Measurements from ENCODE around the gene TRERF1. TPM values are rescaled to one million over a fixed set of nuclear protein-coding genes. Genes with fewer than 3 reads are reported as not detected.
A peak's percentile ranks its signal among the peaks of the same experiment; 100 is the strongest.

The TRERF1 gene
- total and polyA plus RNA-seq, 2 experiments from 2014 or later: 11.2 to 20.6 TPM

DNA sequence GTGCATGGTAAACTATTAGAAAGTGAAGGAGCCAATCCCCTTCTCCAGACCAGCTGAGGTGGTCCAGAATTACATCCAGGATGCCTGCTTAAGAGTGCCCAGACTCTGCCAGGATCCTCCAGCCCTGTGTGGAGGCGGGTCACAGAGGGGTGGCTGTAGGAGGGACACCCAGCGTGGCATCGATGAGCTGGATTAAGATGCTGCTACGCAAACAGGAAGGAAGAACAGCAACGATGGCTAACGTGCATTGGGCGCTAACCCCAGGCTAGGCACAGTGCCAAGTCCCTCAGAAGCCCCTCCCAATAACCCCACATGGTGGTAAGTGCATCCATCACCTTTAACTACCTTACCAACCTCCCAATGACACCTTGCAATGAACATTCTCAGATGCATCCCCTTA lies 170.2 kb downstream of the TRERF1 start:
- Mint-ChIP-seq H3K4me3 (no peak overlapping the region), H3K4me1 (peaks cover 38% of the 10 kb centered on the region), H3K27me3 (ENCODE audit: insufficient read depth, low read depth, poor library complexity) (peaks cover 6% of the 10 kb centered on the region), H3K36me3 (ENCODE audit: low read depth) (peaks cover 13% of the 10 kb centered on the region; the same call in 1 of the 3 replicates), H3K27ac (no peak overlapping the region), H3K9me3 (peaks cover 2% of the 10 kb centered on the region; the same call in 1 of the 3 replicates)
- ATAC-seq (no peak), DNase-seq (ENCODE audit: low spot score) (no peak)
- TF ChIP-seq EZH2 (IDR thresholded peaks at IDR 0.05; ENCODE audit: low read depth, unreplicated experiment): no peak
- Histone ChIP-seq H3K36me3 (ENCODE audit: insufficient read depth) (no peaks in the 10 kb centered on the region), H3K27ac (ENCODE audit: low read depth) (peak overlapping the region; percentile 45; the same call in 1 of the 2 replicates), H3K4me2 (no peak overlapping the region), H3K9me2 (ENCODE audit: insufficient read depth) (no peaks in the 10 kb centered on the region), H3K4me1 (ENCODE audit: insufficient read depth) (no peaks in the 10 kb centered on the region; the same call in 1 of the 2 replicates), H4K20me1 (replicated peaks; ENCODE audit: insufficient read depth) (no peaks in the 10 kb centered on the region; the same call in 1 of the 2 replicates), H3F3A (replicated peaks; ENCODE audit: low read depth) (no peaks in the 10 kb centered on the region), H3K79me2 (replicated peaks; ENCODE audit: insufficient read depth) (peaks cover 17% of the 10 kb centered on the region), H3K27me3 (ENCODE audit: insufficient read depth) (no peaks in the 10 kb centered on the region), H3K4me3 (no peak overlapping the region), H2AFZ (no peak overlapping the region)

DNA sequence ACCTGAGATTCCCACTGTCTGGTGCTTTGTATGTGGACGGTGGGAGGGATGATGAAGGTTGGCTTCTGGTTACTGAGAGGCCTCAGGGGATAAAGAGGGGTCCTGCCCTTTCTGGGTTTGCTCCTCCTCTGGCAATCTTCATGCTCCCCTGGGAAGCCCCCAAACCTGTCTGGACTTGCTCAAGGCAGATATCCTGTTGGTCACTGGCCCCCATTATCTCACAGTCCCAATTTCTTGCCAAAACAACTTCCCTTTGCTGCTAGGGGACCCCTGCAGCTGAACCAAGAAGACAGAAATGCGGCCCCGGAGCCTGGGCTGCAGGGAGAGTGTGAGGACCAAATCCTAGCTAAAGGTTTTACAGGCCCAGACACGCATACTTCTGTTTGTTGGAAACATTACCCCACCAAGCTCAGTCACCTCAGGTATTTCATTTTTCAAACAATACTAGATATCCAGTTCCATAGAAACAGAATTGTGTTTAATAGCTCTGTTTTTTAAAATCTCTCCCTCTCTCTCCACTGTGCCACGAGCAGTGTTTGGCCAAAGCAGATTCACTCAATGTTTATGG lies 170.7 kb downstream of the TRERF1 start:
- Mint-ChIP-seq H3K27me3 (ENCODE audit: insufficient read depth, low read depth, poor library complexity) (peaks cover 6% of the 10 kb centered on the region), H3K4me1 (peaks cover 41% of the 10 kb centered on the region), H3K27ac (peak overlapping the region; percentile 60; the same call in 1 of the 2 replicates), H3K36me3 (ENCODE audit: low read depth) (peaks cover 13% of the 10 kb centered on the region; the same call in 2 of the 3 replicates), H3K4me3 (no peak overlapping the region), H3K9me3 (peaks cover 2% of the 10 kb centered on the region; the same call in 1 of the 3 replicates)
- Histone ChIP-seq H3K4me2 (no peak overlapping the region), H3K4me3 (no peak overlapping the region), H3F3A (replicated peaks; ENCODE audit: low read depth) (no peaks in the 10 kb centered on the region), H3K4me1 (ENCODE audit: insufficient read depth) (no peaks in the 10 kb centered on the region; the same call in 1 of the 2 replicates), H3K27ac (ENCODE audit: low read depth) (peak overlapping the region; percentile 45; the same call in 1 of the 2 replicates), H3K79me2 (replicated peaks; ENCODE audit: insufficient read depth) (peaks cover 17% of the 10 kb centered on the region), H4K20me1 (replicated peaks; ENCODE audit: insufficient read depth) (no peaks in the 10 kb centered on the region; the same call in 1 of the 2 replicates), H2AFZ (no peak overlapping the region), H3K27me3 (ENCODE audit: insufficient read depth) (no peaks in the 10 kb centered on the region), H3K9me2 (ENCODE audit: insufficient read depth) (no peaks in the 10 kb centered on the region), H3K36me3 (ENCODE audit: insufficient read depth) (no peaks in the 10 kb centered on the region)
- peak; percentile 12; the same call in 1 of the 3 replicates for ATAC-seq
- DNase-seq (ENCODE audit: low spot score): no peak
- TF ChIP-seq, protein P1, sequence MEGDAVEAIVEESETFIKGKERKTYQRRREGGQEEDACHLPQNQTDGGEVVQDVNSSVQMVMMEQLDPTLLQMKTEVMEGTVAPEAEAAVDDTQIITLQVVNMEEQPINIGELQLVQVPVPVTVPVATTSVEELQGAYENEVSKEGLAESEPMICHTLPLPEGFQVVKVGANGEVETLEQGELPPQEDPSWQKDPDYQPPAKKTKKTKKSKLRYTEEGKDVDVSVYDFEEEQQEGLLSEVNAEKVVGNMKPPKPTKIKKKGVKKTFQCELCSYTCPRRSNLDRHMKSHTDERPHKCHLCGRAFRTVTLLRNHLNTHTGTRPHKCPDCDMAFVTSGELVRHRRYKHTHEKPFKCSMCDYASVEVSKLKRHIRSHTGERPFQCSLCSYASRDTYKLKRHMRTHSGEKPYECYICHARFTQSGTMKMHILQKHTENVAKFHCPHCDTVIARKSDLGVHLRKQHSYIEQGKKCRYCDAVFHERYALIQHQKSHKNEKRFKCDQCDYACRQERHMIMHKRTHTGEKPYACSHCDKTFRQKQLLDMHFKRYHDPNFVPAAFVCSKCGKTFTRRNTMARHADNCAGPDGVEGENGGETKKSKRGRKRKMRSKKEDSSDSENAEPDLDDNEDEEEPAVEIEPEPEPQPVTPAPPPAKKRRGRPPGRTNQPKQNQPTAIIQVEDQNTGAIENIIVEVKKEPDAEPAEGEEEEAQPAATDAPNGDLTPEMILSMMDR (conservative IDR thresholded peaks at IDR 0.05; ENCODE audit: low read depth in 2 of 2): no peak
- TF ChIP-seq, protein P2, sequence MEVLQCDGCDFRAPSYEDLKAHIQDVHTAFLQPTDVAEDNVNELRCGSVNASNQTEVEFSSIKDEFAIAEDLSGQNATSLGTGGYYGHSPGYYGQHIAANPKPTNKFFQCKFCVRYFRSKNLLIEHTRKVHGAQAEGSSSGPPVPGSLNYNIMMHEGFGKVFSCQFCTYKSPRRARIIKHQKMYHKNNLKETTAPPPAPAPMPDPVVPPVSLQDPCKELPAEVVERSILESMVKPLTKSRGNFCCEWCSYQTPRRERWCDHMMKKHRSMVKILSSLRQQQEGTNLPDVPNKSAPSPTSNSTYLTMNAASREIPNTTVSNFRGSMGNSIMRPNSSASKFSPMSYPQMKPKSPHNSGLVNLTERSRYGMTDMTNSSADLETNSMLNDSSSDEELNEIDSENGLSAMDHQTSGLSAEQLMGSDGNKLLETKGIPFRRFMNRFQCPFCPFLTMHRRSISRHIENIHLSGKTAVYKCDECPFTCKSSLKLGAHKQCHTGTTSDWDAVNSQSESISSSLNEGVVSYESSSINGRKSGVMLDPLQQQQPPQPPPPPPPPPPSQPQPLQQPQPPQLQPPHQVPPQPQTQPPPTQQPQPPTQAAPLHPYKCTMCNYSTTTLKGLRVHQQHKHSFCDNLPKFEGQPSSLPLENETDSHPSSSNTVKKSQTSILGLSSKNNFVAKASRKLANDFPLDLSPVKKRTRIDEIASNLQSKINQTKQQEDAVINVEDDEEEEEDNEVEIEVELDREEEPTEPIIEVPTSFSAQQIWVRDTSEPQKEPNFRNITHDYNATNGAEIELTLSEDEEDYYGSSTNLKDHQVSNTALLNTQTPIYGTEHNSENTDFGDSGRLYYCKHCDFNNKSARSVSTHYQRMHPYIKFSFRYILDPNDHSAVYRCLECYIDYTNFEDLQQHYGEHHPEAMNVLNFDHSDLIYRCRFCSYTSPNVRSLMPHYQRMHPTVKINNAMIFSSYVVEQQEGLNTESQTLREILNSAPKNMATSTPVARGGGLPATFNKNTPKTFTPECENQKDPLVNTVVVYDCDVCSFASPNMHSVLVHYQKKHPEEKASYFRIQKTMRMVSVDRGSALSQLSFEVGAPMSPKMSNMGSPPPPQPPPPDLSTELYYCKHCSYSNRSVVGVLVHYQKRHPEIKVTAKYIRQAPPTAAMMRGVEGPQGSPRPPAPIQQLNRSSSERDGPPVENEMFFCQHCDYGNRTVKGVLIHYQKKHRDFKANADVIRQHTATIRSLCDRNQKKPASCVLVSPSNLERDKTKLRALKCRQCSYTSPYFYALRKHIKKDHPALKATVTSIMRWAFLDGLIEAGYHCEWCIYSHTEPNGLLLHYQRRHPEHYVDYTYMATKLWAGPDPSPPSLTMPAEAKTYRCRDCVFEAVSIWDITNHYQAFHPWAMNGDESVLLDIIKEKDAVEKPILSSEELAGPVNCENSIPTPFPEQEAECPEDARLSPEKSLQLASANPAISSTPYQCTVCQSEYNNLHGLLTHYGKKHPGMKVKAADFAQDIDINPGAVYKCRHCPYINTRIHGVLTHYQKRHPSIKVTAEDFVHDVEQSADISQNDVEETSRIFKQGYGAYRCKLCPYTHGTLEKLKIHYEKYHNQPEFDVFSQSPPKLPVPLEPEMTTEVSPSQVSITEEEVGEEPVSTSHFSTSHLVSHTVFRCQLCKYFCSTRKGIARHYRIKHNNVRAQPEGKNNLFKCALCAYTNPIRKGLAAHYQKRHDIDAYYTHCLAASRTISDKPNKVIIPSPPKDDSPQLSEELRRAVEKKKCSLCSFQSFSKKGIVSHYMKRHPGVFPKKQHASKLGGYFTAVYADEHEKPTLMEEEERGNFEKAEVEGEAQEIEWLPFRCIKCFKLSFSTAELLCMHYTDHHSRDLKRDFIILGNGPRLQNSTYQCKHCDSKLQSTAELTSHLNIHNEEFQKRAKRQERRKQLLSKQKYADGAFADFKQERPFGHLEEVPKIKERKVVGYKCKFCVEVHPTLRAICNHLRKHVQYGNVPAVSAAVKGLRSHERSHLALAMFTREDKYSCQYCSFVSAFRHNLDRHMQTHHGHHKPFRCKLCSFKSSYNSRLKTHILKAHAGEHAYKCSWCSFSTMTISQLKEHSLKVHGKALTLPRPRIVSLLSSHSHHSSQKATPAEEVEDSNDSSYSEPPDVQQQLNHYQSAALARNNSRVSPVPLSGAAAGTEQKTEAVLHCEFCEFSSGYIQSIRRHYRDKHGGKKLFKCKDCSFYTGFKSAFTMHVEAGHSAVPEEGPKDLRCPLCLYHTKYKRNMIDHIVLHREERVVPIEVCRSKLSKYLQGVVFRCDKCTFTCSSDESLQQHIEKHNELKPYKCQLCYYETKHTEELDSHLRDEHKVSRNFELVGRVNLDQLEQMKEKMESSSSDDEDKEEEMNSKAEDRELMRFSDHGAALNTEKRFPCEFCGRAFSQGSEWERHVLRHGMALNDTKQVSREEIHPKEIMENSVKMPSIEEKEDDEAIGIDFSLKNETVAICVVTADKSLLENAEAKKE (CRISPR knock-in tag; IDR thresholded peaks at IDR 0.05): no peak
- TF ChIP-seq CREB1 (CRISPR knock-in tag; IDR thresholded peaks at IDR 0.05; ENCODE audit: low read depth) (no peak), ZNF331 (CRISPR knock-in tag; IDR thresholded peaks at IDR 0.05; ENCODE audit: low read depth) (no peak), STAT1 (IDR thresholded peaks at IDR 0.05; ENCODE audit: unreplicated experiment) (no peak)
- TF ChIP-seq, protein P3, sequence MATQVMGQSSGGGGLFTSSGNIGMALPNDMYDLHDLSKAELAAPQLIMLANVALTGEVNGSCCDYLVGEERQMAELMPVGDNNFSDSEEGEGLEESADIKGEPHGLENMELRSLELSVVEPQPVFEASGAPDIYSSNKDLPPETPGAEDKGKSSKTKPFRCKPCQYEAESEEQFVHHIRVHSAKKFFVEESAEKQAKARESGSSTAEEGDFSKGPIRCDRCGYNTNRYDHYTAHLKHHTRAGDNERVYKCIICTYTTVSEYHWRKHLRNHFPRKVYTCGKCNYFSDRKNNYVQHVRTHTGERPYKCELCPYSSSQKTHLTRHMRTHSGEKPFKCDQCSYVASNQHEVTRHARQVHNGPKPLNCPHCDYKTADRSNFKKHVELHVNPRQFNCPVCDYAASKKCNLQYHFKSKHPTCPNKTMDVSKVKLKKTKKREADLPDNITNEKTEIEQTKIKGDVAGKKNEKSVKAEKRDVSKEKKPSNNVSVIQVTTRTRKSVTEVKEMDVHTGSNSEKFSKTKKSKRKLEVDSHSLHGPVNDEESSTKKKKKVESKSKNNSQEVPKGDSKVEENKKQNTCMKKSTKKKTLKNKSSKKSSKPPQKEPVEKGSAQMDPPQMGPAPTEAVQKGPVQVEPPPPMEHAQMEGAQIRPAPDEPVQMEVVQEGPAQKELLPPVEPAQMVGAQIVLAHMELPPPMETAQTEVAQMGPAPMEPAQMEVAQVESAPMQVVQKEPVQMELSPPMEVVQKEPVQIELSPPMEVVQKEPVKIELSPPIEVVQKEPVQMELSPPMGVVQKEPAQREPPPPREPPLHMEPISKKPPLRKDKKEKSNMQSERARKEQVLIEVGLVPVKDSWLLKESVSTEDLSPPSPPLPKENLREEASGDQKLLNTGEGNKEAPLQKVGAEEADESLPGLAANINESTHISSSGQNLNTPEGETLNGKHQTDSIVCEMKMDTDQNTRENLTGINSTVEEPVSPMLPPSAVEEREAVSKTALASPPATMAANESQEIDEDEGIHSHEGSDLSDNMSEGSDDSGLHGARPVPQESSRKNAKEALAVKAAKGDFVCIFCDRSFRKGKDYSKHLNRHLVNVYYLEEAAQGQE (IDR thresholded peaks at IDR 0.05; ENCODE audit: unreplicated experiment): no peak
- TF ChIP-seq, protein P4, sequence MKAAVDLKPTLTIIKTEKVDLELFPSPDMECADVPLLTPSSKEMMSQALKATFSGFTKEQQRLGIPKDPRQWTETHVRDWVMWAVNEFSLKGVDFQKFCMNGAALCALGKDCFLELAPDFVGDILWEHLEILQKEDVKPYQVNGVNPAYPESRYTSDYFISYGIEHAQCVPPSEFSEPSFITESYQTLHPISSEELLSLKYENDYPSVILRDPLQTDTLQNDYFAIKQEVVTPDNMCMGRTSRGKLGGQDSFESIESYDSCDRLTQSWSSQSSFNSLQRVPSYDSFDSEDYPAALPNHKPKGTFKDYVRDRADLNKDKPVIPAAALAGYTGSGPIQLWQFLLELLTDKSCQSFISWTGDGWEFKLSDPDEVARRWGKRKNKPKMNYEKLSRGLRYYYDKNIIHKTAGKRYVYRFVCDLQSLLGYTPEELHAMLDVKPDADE (IDR thresholded peaks at IDR 0.05): no peak

Measured in GM23338 (cell line).